Breast epithelium (tissue), 3 donors: ENCODE results near the gene ATXN10.

ENCODE experiments used
- POLR2A ChIP-seq: fragments of 450-650 bp; IDR thresholded peaks from one replicate; pipeline ENCODE4 v1.6.1; 2016; ENCODE audit warnings: antibody characterized with exemption, mild to moderate bottlenecking, moderate library complexity
- POLR2AphosphoS5 ChIP-seq, 3 donors: sonication (generic); formaldehyde crosslinking; IDR thresholded peaks; one replicate each; pipeline ENCODE4 v1.6.1; 2017; ENCODE audit warnings: antibody characterized with exemption in 3 of 3

DNA sequence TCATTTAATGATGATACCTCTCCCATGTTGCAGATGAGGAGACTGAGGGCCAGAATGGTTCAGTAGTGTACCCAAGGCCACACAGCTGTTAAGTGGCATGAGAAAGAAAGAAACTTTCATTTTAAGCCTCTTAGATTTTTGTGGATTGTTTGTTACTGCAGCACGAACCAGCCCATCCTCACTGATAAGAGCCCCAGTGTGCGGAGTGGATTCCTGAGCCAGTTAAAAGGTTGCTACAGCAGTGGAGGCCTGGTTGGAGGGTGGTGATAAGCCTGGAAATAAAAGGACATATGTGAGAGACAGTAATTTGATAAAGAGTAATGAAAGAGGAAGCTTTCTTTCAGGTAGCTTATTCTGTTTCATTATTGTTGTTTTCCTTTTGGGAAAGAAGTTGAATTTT lies 89.0 kb downstream of the ATXN10 start:
- no peak for TF ChIP-seq POLR2AphosphoS5 (IDR thresholded peaks at IDR 0.05)
- TF ChIP-seq POLR2A: no peak
